Caco-2 (cell line): ENCODE results near the gene NOP16. TPM values are rescaled to one million over a fixed set of nuclear protein-coding genes. Genes with fewer than 3 reads are reported as not detected.

Source experiments
- BruUV-seq: library from RNA; stranded (reverse); fragments of 400-500 nt; replicated peaks from 2 replicates; lab custom pipeline; 2021; lab: Mats Ljungman, UMichigan
- CTCF ChIA-PET: fragments of 300-600 bp; sonication (Branson Sonifier 250); formaldehyde crosslinking; loops from one replicate; lab custom pipeline; 2022; ENCODE audit warnings: antibody characterized with exemption; lab: Charles Lee
- POLR2A ChIA-PET: fragments of 300-600 bp; sonication (Branson Sonifier 250); formaldehyde crosslinking; loops from one replicate; lab custom pipeline; 2022; ENCODE audit warnings: antibody characterized with exemption; lab: Charles Lee
- DNase-seq, 2 experiments: peaks; one replicate each; pipeline versions ENCODE4 v3.0.0 to v3.0.0-alpha.2; 2020 to 2022
- H3K27me3 ChIP-seq: replicated peaks from 2 replicates; pipeline ENCODE4 v1.6.0; 2011; ENCODE audit warnings: low read length; ENCODE audit not compliant: control insufficient read depth, insufficient read depth
- H3K36me3 ChIP-seq: 2 replicates; pipeline ENCODE4 v1.5.1; 2011; ENCODE audit warnings: low read length; ENCODE audit not compliant: control insufficient read depth, insufficient read depth
- H3K4me1 ChIP-seq: fragments of 250-450 bp; sonication (Bioruptor Pico); 2 replicates; pipeline ENCODE4 v1.5.1; 2020; ENCODE audit warnings: mild to moderate bottlenecking
- H3K4me3 ChIP-seq: 2 replicates; pipeline ENCODE4 v1.5.1; 2011; ENCODE audit warnings: low read depth, mild to moderate bottlenecking, control low read depth, low read length
- H3K9me3 ChIP-seq: fragments of 250-450 bp; sonication (Bioruptor Pico); 2 replicates; pipeline ENCODE4 v1.5.1; 2020; ENCODE audit warnings: mild to moderate bottlenecking, moderate library complexity
- H3K27ac Mint-ChIP-seq: one replicate; pipeline ENCODE4 v1.8.0; 2022; ENCODE audit warnings: mixed read lengths; ENCODE audit not compliant: unreplicated experiment
- H3K27me3 Mint-ChIP-seq: one replicate; pipeline ENCODE4 v1.8.0; 2022; ENCODE audit warnings: mixed read lengths; ENCODE audit not compliant: insufficient read depth, unreplicated experiment
- H3K36me3 Mint-ChIP-seq: one replicate; pipeline ENCODE4 v1.8.0; 2022; ENCODE audit warnings: mild to moderate bottlenecking, mixed read lengths; ENCODE audit not compliant: insufficient read depth, unreplicated experiment
- H3K4me1 Mint-ChIP-seq: one replicate; pipeline ENCODE4 v1.8.0; 2022; ENCODE audit warnings: low read depth, mixed read lengths; ENCODE audit not compliant: unreplicated experiment
- H3K4me3 Mint-ChIP-seq: one replicate; pipeline ENCODE4 v1.8.0; 2022; ENCODE audit warnings: mild to moderate bottlenecking, moderate library complexity, mixed read lengths; ENCODE audit not compliant: unreplicated experiment
- H3K9me3 Mint-ChIP-seq: one replicate; pipeline ENCODE4 v1.8.0; 2022; ENCODE audit warnings: mixed read lengths; ENCODE audit not compliant: unreplicated experiment
- intact Hi-C: fragments of 100-400 bp; cut with micrococcal nuclease; formaldehyde crosslinking; loops from one replicate; pipeline ENCODE4 v1.10.0; 2022; ENCODE audit not compliant: unreplicated experiment
- total RNA-seq: library from RNA; stranded (reverse); gene quantifications from 2 replicates; pipeline ENCODE4 v1.2.3, GENCODE V29; 2022
- TF ChIP-seq, protein P1 (sequence below), 2 experiments: fragments of 200-600 bp in 1 of 2; IDR thresholded peaks; 1 replicate in 1 of 2; 2 replicates in 1 of 2; pipeline versions ENCODE4 v1.5.1 to v1.8.0; 2011 to 2022; ENCODE audit warnings: antibody characterized with exemption in 1 of 2, control low read depth in 1 of 2, inconsistent platforms in 1 of 2, low read depth in 1 of 2, low read length in 1 of 2, mild to moderate bottlenecking in 1 of 2, moderate library complexity in 1 of 2; ENCODE audit not compliant: insufficient read depth in 1 of 2, severe bottlenecking in 1 of 2, unreplicated experiment in 1 of 2

NOP16 gene
- total RNA-seq, 1 experiment from 2014 or later = 48.0 TPM

GRCh38 chr5:176426876-176427275 lies 38.5 kb upstream of the NOP16 start:
- ChIA-PET CTCF (interaction anchor here (2.0 kb wide), 1 partner anchor 21 kb away, joined by 7 read pairs; the partner anchor contains the start of gene FAF2), POLR2A (interaction anchor here (1.1 kb wide), 1 partner anchor 21 kb away, joined by 5 read pairs; the partner anchor contains the start of gene FAF2)
- H3K4me3 ChIP-seq = no peak overlapping the region
- DNase-seq = no peak
- no peak overlapping the region for H3K27ac Mint-ChIP-seq
- H3K9me3 Mint-ChIP-seq = peaks cover 1% of the 10 kb centered on the region
- intact Hi-C loops = no loop called here
- H3K4me1 ChIP-seq = peaks cover 21% of the 10 kb centered on the region
- H3K36me3 Mint-ChIP-seq = peaks cover under 1% of the 10 kb centered on the region
- BruUV-seq = no TSS peak
- no peak overlapping the region for H3K4me3 Mint-ChIP-seq
- no peaks in the 10 kb centered on the region for H3K27me3 ChIP-seq
- H3K4me1 Mint-ChIP-seq = peaks cover 7% of the 10 kb centered on the region
- TF ChIP-seq, protein P1, sequence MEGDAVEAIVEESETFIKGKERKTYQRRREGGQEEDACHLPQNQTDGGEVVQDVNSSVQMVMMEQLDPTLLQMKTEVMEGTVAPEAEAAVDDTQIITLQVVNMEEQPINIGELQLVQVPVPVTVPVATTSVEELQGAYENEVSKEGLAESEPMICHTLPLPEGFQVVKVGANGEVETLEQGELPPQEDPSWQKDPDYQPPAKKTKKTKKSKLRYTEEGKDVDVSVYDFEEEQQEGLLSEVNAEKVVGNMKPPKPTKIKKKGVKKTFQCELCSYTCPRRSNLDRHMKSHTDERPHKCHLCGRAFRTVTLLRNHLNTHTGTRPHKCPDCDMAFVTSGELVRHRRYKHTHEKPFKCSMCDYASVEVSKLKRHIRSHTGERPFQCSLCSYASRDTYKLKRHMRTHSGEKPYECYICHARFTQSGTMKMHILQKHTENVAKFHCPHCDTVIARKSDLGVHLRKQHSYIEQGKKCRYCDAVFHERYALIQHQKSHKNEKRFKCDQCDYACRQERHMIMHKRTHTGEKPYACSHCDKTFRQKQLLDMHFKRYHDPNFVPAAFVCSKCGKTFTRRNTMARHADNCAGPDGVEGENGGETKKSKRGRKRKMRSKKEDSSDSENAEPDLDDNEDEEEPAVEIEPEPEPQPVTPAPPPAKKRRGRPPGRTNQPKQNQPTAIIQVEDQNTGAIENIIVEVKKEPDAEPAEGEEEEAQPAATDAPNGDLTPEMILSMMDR (IDR thresholded peaks at IDR 0.05; ENCODE audit: insufficient read depth in 1 of 2, low read depth in 1 of 2, low read length in 1 of 2, severe bottlenecking in 1 of 2, unreplicated experiment in 1 of 2) = no peak
- H3K27me3 Mint-ChIP-seq = no peaks in the 10 kb centered on the region
- H3K36me3 ChIP-seq = no peaks in the 10 kb centered on the region
- no peaks in the 10 kb centered on the region for H3K9me3 ChIP-seq

- intact Hi-C loops = no loop called here
- Histone ChIP-seq H3K4me3 (no peak overlapping the region), H3K9me3 (no peaks in the 10 kb centered on the region), H3K36me3 (no peaks in the 10 kb centered on the region), H3K4me1 (peaks cover 21% of the 10 kb centered on the region), H3K27me3 (no peaks in the 10 kb centered on the region)
- CTCF ChIA-PET = interaction anchor here (2.0 kb wide), 1 partner anchor 22 kb away, joined by 7 read pairs; the partner anchor contains the start of gene FAF2
- Mint-ChIP-seq H3K9me3 (peaks cover 10% of the 10 kb centered on the region), H3K4me3 (no peak overlapping the region), H3K27ac (peak overlapping the region; percentile 76), H3K4me1 (peaks cover 7% of the 10 kb centered on the region), H3K27me3 (no peaks in the 10 kb centered on the region), H3K36me3 (peaks cover 6% of the 10 kb centered on the region)
- no peak for DNase-seq
- POLR2A ChIA-PET = interaction anchor here (0.7 kb wide), 1 partner anchor 94 kb away, joined by 5 read pairs; no protein-coding TSS in a partner anchor
- TF ChIP-seq, protein P1 (IDR thresholded peaks at IDR 0.05; ENCODE audit: insufficient read depth in 1 of 2, low read depth in 1 of 2, low read length in 1 of 2, severe bottlenecking in 1 of 2, unreplicated experiment in 1 of 2) = no peak
- BruUV-seq = no TSS peak
Observed at GRCh38 chr5:176425791-176426190, 37.4 kb upstream of the NOP16 start.

- peaks cover 21% of the 10 kb centered on the region for H3K4me1 ChIP-seq
- H3K4me3 ChIP-seq = no peak overlapping the region
- peaks cover 16% of the 10 kb centered on the region for H3K9me3 Mint-ChIP-seq
- H3K27me3 Mint-ChIP-seq = no peaks in the 10 kb centered on the region
- peaks cover 7% of the 10 kb centered on the region for H3K4me1 Mint-ChIP-seq
- POLR2A ChIA-PET = interaction anchor here (0.7 kb wide), 1 partner anchor 95 kb away, joined by 5 read pairs; no protein-coding TSS in a partner anchor
- BruUV-seq = no TSS peak
- CTCF ChIA-PET = interaction anchor here (2.0 kb wide), 1 partner anchor 23 kb away, joined by 7 read pairs; the partner anchor contains the start of gene FAF2
- TF ChIP-seq, protein P1 (IDR thresholded peaks at IDR 0.05; ENCODE audit: insufficient read depth in 1 of 2, low read depth in 1 of 2, low read length in 1 of 2, severe bottlenecking in 1 of 2, unreplicated experiment in 1 of 2) = no peak
- intact Hi-C loops = no loop called here
- peaks cover 6% of the 10 kb centered on the region for H3K36me3 Mint-ChIP-seq
- peak overlapping the region; percentile 76 for H3K27ac Mint-ChIP-seq
- DNase-seq = peak; percentile 62 to 83
- H3K27me3 ChIP-seq = no peaks in the 10 kb centered on the region
- no peaks in the 10 kb centered on the region for H3K9me3 ChIP-seq
- no peak overlapping the region for H3K4me3 Mint-ChIP-seq
- H3K36me3 ChIP-seq = no peaks in the 10 kb centered on the region
Observed at GRCh38 chr5:176425138-176425537, 36.7 kb upstream of the NOP16 start.
